SK-N-SH (cell line): ENCODE results near the gene STK11IP. TPM values are rescaled to one million over a fixed set of nuclear protein-coding genes. Genes with fewer than 3 reads are reported as not detected.

Experiments
- CTCF ChIA-PET: fragments of 300-600, 350-600 bp; formaldehyde crosslinking; extraction: SDS; loops from one replicate; lab custom pipeline; 2021; lab: Yijun Ruan, JAX
- POLR2A ChIA-PET: fragments of 350-600 bp; sonication (Branson Sonifier 250); formaldehyde crosslinking; extraction: SDS; loops from one replicate; lab custom pipeline; 2020; ENCODE audit warnings: antibody characterized with exemption, inconsistent platforms; lab: Yijun Ruan, JAX
- DNase-seq: peaks from one replicate; pipeline ENCODE4 v3.0.0; 2012
- H2AFZ ChIP-seq: fragments of 200-600 bp; sonication (generic); 2 replicates; pipeline ENCODE4 v1.8.1; 2016; ENCODE audit warnings: antibody characterized with exemption, mild to moderate bottlenecking, low read depth
- H3F3A ChIP-seq: fragments of 200-600 bp; sonication (generic); replicated peaks from 2 replicates; pipeline ENCODE3; 2016; ENCODE audit warnings: antibody characterized with exemption, mild to moderate bottlenecking; ENCODE audit not compliant: insufficient read depth
- H3K27ac ChIP-seq, 2 experiments: fragments of 200-500 bp in 1 of 2; fragments of 200-600 bp in 1 of 2; sonication (Bioruptor generic) in 1 of 2; sonication (generic), shearing (Covaris generic) in 1 of 2; 2 replicates each; pipeline versions ENCODE4 v1.5.1 to v1.6.1; 2014 to 2016; ENCODE audit warnings: low read depth in 2 of 2, inconsistent platforms in 1 of 2, low read length in 1 of 2, mild to moderate bottlenecking in 1 of 2, mixed read lengths in 1 of 2
- H3K27me3 ChIP-seq: fragments of 200-600 bp; sonication (generic), shearing (Covaris generic); 2 replicates; pipeline ENCODE4 v1.6.1; 2016; ENCODE audit warnings: mixed run types; ENCODE audit not compliant: insufficient read depth
- H3K36me3 ChIP-seq, 2 experiments: fragments of 200-500 bp in 1 of 2; fragments of 200-600 bp in 1 of 2; sonication (Bioruptor generic) in 1 of 2; sonication (generic) in 1 of 2; replicated peaks in 1 of 2; 2 replicates each; pipeline versions ENCODE3 to v1.5.1; 2014 to 2016; ENCODE audit warnings: low read length in 1 of 2, mild to moderate bottlenecking in 1 of 2; ENCODE audit not compliant: insufficient read depth in 2 of 2, control insufficient read depth in 1 of 2
- H3K4me1 ChIP-seq, 2 experiments: fragments of 200-500 bp in 1 of 2; fragments of 200-600 bp in 1 of 2; sonication (Bioruptor generic) in 1 of 2; sonication (generic), shearing (Covaris generic) in 1 of 2; 2 replicates each; pipeline versions ENCODE4 v1.5.1 to v1.6.1; 2014 to 2016; ENCODE audit warnings: low read depth in 1 of 2, low read length in 1 of 2, mixed run types in 1 of 2; ENCODE audit not compliant: insufficient read depth in 2 of 2, control insufficient read depth in 1 of 2
- H3K4me2 ChIP-seq: fragments of 200-600 bp; sonication (generic), shearing (Covaris generic); 2 replicates; pipeline ENCODE4 v1.6.1; 2017; ENCODE audit warnings: mixed run types
- H3K4me3 ChIP-seq, 2 experiments: fragments of 200-500 bp in 1 of 2; fragments of 200-600 bp in 1 of 2; sonication (Bioruptor generic) in 1 of 2; sonication (generic), shearing (Covaris generic) in 1 of 2; 2 replicates each; pipeline versions ENCODE4 v1.5.1 to v1.8.1; 2014 to 2016; ENCODE audit warnings: low read depth in 2 of 2, inconsistent platforms in 1 of 2, low read length in 1 of 2, mild to moderate bottlenecking in 1 of 2, mixed read lengths in 1 of 2, moderate library complexity in 1 of 2
- H3K79me2 ChIP-seq: fragments of 200-600 bp; sonication (generic); 2 replicates; pipeline ENCODE4 v1.8.1; 2017; ENCODE audit warnings: mild to moderate bottlenecking; ENCODE audit not compliant: insufficient read depth
- H3K9ac ChIP-seq: fragments of 200-600 bp; sonication (generic); 2 replicates; pipeline ENCODE4 v1.6.1; 2017; ENCODE audit warnings: mixed run types
- H3K9me2 ChIP-seq: fragments of 200-600 bp; sonication (generic); 2 replicates; pipeline ENCODE4 v1.6.1; 2017; ENCODE audit warnings: mixed run types
- H3K9me3 ChIP-seq: fragments of 200-600 bp; sonication (generic); 2 replicates; pipeline ENCODE4 v1.6.1; 2017; ENCODE audit warnings: mixed run types, mild to moderate bottlenecking, moderate library complexity
- H4K20me1 ChIP-seq: fragments of 200-600 bp; sonication (generic); 2 replicates; pipeline ENCODE4 v1.6.1; 2017; ENCODE audit warnings: mild to moderate bottlenecking, mixed run types; ENCODE audit not compliant: insufficient read depth
- ELF1 ChIP-seq: IDR thresholded peaks from 2 replicates; pipeline ENCODE4 v1.4.0; 2012
- EP300 ChIP-seq, 2 experiments: IDR thresholded peaks; 2 replicates each; pipeline versions ENCODE4 v1.4.0 to v1.6.1; 2012; ENCODE audit warnings: borderline replicate concordance in 1 of 2, low read depth in 1 of 2, low read length in 1 of 2
- EZH2phosphoT487 ChIP-seq: fragments of 200-600 bp; sonication (generic); IDR thresholded peaks from 2 replicates; pipeline ENCODE4 v1.6.1; 2017; ENCODE audit warnings: low read depth, mixed run types, mild to moderate bottlenecking, antibody characterized with exemption, moderate library complexity, borderline replicate concordance
- FOSL2 ChIP-seq: IDR thresholded peaks from 2 replicates; pipeline ENCODE4 v1.4.0; 2012; ENCODE audit warnings: low read depth, mild to moderate bottlenecking, moderate library complexity, borderline replicate concordance
- FOXJ3 ChIP-seq: sonication (generic); formaldehyde crosslinking; IDR thresholded peaks from 2 replicates; pipeline ENCODE4 v1.5.1; 2020; ENCODE audit warnings: mild to moderate bottlenecking, missing genetic modification reagents
- GATA2 ChIP-seq: sonication (generic); formaldehyde crosslinking; IDR thresholded peaks from 2 replicates; pipeline ENCODE4 v1.5.0; 2020; ENCODE audit warnings: mild to moderate bottlenecking, missing genetic modification reagents
- MEF2A ChIP-seq: IDR thresholded peaks from 2 replicates; pipeline ENCODE4 v1.4.0; 2012; ENCODE audit warnings: low read depth, borderline replicate concordance
- NFIC ChIP-seq: IDR thresholded peaks from 2 replicates; pipeline ENCODE4 v1.4.0; 2012; ENCODE audit warnings: borderline replicate concordance
- POLR2AphosphoS5 ChIP-seq: IDR thresholded peaks from 2 replicates; pipeline ENCODE4 v1.6.1; 2012; ENCODE audit warnings: low read depth, low read length
- RAD21 ChIP-seq: IDR thresholded peaks from 2 replicates; pipeline ENCODE4 v1.6.1; 2012; ENCODE audit warnings: mild to moderate bottlenecking, low read length
- RXRA ChIP-seq: IDR thresholded peaks from 2 replicates; pipeline ENCODE4 v1.4.0; 2012; ENCODE audit warnings: low read depth, mild to moderate bottlenecking, borderline replicate concordance
- SIN3A ChIP-seq: IDR thresholded peaks from 2 replicates; pipeline ENCODE4 v1.6.1; 2012; ENCODE audit warnings: low read depth, mild to moderate bottlenecking, low read length, moderate library complexity, borderline replicate concordance
- SMC3 ChIP-seq: IDR thresholded peaks from 2 replicates; pipeline ENCODE4 v1.6.1; 2012; ENCODE audit warnings: low read depth, low read length, improper control_type of control experiment
- TCF12 ChIP-seq: IDR thresholded peaks from 2 replicates; pipeline ENCODE4 v1.4.0; 2012
- TEAD4 ChIP-seq: IDR thresholded peaks from 2 replicates; pipeline ENCODE4 v1.4.0; 2012; ENCODE audit warnings: mild to moderate bottlenecking, borderline replicate concordance; ENCODE audit not compliant: insufficient read depth
- YY1 ChIP-seq: IDR thresholded peaks from 2 replicates; pipeline ENCODE4 v1.4.0; 2012; ENCODE audit warnings: low read depth, mild to moderate bottlenecking
- WGBS: methylation state at CpG from one replicate; pipeline ENCODE4 v1.1.6; 2017; ENCODE audit warnings: low lambda C conversion rate; 5-methylcytosine and 5-hydroxymethylcytosine counted together
- polyA plus RNA-seq, 3 experiments: library from polyadenylated mRNA; depleted of rRNA; stranded (reverse); fragments of >200 nt; gene quantifications; 2 replicates each; pipeline ENCODE4 v1.2.3, GENCODE V29; 2012
- TF ChIP-seq, protein P1 (sequence below): IDR thresholded peaks from 2 replicates; pipeline ENCODE4 v1.4.0; 2012; ENCODE audit warnings: low read depth, borderline replicate concordance
- TF ChIP-seq, protein P2 (sequence below): IDR thresholded peaks from 2 replicates; pipeline ENCODE4 v1.6.1; 2012; ENCODE audit warnings: mild to moderate bottlenecking, low read depth, low read length, moderate library complexity

STK11IP gene
- polyA plus RNA-seq, 1 of the 3 experiments (the other 2 are of a cell fraction): 22.9 TPM

DNA sequence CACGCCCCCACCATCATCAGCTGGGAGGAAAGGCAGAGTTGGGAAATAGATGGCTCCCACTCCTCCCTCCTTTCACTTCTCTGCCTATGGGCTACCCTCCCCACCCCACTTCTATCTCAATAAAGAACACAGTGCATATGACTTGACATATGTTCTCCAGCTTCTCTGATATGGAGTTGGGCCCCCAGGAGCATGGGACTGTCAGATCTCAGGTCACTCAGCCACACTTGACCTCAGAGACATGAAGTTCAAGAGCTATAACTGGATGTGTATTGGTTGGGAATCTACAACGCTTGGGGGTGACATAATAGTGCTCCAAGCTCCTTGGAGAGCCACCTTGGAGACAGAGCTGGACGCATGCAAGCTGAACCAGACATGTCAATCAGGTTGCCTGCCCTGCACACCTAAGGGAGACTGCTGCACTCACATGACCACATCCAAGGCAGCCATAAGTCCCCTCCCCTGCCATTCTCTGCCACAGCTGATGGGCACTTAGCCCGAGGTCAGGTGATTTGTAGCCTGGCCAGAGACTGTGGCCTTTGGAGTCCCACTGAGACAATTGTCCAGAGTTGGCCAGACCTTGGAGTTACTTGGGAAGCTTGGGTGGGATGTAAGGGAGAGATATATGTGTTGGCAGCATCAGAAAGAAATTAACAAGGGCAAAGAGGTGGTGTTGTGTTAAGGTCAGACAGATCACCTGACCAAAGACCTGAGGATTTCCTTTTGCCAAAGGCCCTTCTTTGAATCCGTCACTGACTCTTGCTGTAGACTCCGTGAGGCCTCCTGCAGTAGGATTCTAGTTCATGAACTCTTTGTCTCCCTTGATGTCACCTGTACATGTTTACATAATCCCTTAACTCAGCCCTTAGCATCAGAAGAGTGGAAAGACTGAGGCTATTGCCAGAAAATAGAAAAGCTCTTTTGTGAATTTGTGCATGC lies 21.8 kb upstream of the STK11IP start:
- CTCF ChIA-PET: interaction anchor here (0.6 to 1.6 kb wide), 7 partner anchors 16 to 173 kb away, joined by 3 to 6 read pairs (median 3); partner anchors contain the start of gene CHPF
- WGBS: 62% methylated on average over 6 of the region's 6 CpGs
- Histone ChIP-seq H3K9me3 (no peaks in the 10 kb centered on the region), H3K79me2 (no peaks in the 10 kb centered on the region), H2AFZ (no peak overlapping the region), H3K36me3 (no peaks in the 10 kb centered on the region), H3K9ac (no peak overlapping the region), H3K4me1 (peaks cover 3 to 9% of the 10 kb centered on the region in 2 experiments; a peak in 1 of 4 replicates), H3K9me2 (no peaks in the 10 kb centered on the region), H3K27me3 (peaks cover 7% of the 10 kb centered on the region; the same call in 1 of the 2 replicates), H3K4me3 (no peak overlapping the region), H3K27ac (no peak overlapping the region), H3F3A (peaks cover 6% of the 10 kb centered on the region), H3K4me2 (no peak overlapping the region), H4K20me1 (no peaks in the 10 kb centered on the region)
- DNase-seq: no peak
- POLR2A ChIA-PET: no interaction called here
- TF ChIP-seq RAD21 (no peak), EP300 (IDR thresholded peaks at IDR 0.05; ENCODE audit: borderline replicate concordance in 1 of 2, low read depth in 1 of 2, low read length in 1 of 2) (no peak), SIN3A (no peak), SMC3 (no peak), YY1 (no peak), EZH2phosphoT487 (no peak), FOXJ3 (CRISPR knock-in tag) (no peak), TEAD4 (no peak), MEF2A (no peak), ELF1 (no peak), TCF12 (no peak)
- TF ChIP-seq, protein P1, sequence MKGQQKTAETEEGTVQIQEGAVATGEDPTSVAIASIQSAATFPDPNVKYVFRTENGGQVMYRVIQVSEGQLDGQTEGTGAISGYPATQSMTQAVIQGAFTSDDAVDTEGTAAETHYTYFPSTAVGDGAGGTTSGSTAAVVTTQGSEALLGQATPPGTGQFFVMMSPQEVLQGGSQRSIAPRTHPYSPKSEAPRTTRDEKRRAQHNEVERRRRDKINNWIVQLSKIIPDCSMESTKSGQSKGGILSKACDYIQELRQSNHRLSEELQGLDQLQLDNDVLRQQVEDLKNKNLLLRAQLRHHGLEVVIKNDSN: no peak

DNA sequence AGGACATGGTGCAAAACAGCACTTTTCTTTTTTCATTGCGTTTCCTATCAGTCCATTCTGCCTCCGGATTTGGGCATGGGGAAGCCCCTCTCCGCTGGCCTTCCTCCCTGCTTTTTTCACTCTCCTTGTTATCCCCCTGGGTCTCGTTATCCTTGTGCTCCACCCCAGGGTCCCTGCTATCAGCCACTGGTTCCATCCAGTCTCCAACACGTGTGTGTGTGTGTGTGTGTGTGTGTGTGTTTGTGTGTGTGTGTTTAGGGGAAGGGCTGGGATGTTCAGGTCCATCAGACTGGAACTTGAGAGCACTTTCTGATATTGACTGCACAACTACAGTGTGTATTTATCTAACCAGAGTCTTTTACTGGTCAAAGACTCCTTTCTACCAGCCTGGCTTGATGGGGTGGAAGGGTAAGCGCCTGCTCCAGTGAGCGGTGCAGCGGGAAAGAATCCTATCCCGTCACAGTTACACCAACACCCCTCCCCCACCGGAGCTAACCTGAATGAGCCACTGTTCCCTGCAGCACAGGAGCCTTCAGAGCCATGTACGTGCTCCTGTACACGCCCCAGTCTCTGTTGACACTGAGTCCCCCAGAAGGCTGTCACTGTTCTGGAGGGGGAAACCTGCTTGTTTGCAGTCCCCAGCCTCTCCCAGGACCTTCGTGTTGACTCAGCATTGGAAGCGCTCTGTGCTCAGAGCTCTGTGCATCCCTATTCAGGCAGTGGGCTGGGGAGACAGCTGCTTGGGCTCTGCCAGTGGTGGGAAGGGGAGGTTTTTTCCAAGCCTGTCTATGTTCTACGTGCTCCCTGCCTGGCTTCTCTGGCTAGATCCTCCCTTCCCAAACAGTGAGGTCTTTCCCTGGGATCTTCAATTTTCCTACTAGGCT lies 20.9 kb upstream of the STK11IP start:
- Histone ChIP-seq H3K9me2 (no peaks in the 10 kb centered on the region), H3K4me2 (no peak overlapping the region), H2AFZ (no peak overlapping the region), H3K36me3 (no peaks in the 10 kb centered on the region), H3K27ac (no peak overlapping the region), H3K27me3 (peaks cover 7% of the 10 kb centered on the region; the same call in 1 of the 2 replicates), H3K4me1 (peaks cover under 1 to 8% of the 10 kb centered on the region in 2 experiments; a peak in 1 of 4 replicates), H4K20me1 (no peaks in the 10 kb centered on the region), H3K4me3 (no peak overlapping the region), H3K9ac (no peak overlapping the region), H3K9me3 (no peaks in the 10 kb centered on the region), H3F3A (peaks cover 6% of the 10 kb centered on the region), H3K79me2 (no peaks in the 10 kb centered on the region)
- 59% methylated on average over 13 of the region's 15 CpGs for WGBS
- no peak for DNase-seq
- POLR2A ChIA-PET: interaction anchor here (0.9 to 1.0 kb wide), 2 partner anchors 20 to 21 kb away, joined by 3 read pairs; partner anchors contain the start of gene STK11IP
- TF ChIP-seq, protein P2, sequence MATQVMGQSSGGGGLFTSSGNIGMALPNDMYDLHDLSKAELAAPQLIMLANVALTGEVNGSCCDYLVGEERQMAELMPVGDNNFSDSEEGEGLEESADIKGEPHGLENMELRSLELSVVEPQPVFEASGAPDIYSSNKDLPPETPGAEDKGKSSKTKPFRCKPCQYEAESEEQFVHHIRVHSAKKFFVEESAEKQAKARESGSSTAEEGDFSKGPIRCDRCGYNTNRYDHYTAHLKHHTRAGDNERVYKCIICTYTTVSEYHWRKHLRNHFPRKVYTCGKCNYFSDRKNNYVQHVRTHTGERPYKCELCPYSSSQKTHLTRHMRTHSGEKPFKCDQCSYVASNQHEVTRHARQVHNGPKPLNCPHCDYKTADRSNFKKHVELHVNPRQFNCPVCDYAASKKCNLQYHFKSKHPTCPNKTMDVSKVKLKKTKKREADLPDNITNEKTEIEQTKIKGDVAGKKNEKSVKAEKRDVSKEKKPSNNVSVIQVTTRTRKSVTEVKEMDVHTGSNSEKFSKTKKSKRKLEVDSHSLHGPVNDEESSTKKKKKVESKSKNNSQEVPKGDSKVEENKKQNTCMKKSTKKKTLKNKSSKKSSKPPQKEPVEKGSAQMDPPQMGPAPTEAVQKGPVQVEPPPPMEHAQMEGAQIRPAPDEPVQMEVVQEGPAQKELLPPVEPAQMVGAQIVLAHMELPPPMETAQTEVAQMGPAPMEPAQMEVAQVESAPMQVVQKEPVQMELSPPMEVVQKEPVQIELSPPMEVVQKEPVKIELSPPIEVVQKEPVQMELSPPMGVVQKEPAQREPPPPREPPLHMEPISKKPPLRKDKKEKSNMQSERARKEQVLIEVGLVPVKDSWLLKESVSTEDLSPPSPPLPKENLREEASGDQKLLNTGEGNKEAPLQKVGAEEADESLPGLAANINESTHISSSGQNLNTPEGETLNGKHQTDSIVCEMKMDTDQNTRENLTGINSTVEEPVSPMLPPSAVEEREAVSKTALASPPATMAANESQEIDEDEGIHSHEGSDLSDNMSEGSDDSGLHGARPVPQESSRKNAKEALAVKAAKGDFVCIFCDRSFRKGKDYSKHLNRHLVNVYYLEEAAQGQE: no peak
- TF ChIP-seq POLR2AphosphoS5: no peak
- TF ChIP-seq FOSL2: no peak
- no peak for TF ChIP-seq RXRA
- no peak for TF ChIP-seq YY1
- no peak for TF ChIP-seq GATA2 (CRISPR knock-in tag)
- no peak for TF ChIP-seq RAD21
- TF ChIP-seq NFIC: no peak
- CTCF ChIA-PET: interaction anchor here (0.6 to 1.6 kb wide), 12 partner anchors 14 to 174 kb away, joined by 3 to 6 read pairs (median 4); partner anchors contain the start of genes CHPF and STK11IP
